SH-SY5Y (cell line): Measurements from ENCODE around the gene SNX9.

ENCODE experiments used
- GATA2 ChIP-seq: IDR thresholded peaks from 2 replicates; pipeline ENCODE4 v1.6.1; 2011; ENCODE audit warnings: mild to moderate bottlenecking, low read depth, low read length
- GATA3 ChIP-seq: IDR thresholded peaks from 2 replicates; pipeline ENCODE4 v1.6.1; 2011; ENCODE audit warnings: low read depth, mild to moderate bottlenecking, low read length, moderate library complexity

DNA sequence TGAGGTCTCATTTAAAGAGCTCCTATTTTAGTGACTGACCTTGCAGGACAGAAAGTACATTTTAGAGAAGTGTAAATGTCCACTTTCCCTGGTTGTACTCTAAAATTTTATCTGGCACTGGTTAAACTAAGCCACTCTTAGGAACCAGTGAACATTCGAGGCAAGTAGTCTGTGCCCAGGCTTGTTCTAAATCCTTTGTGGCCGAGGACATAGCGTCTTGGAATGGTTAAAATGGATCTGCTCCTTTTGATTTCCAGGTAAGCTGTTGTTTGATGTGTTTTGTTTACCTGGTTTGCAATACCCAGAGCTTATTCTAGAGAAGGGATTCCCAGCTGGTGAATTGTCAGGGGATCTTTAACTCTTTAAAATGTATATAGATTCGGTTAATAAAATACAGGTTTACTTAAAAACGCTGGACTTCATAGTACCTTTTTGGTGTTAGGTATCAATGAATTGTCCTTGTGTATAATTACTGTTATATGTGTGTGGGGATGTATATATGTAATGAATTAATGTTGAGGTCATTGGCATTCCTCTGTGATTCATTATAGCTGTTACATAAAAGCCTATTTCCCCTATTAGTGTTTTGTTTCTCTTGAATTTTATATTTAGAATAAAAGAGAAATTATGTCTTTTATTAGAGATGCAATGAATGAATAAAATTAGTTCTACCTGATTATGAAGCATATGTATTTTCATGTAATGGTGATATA, 15.8 kb downstream of the SNX9 start:
- TF ChIP-seq GATA3 (no peak), GATA2 (no peak)
